Smooth muscle cell (in vitro differentiated cells): ENCODE data around the gene SPOCK1. TPM values are rescaled to one million over a fixed set of nuclear protein-coding genes. Genes with fewer than 3 reads are reported as not detected.

Experiments used
- DNase-seq: peaks from one replicate; lab custom pipeline; 2025; ENCODE audit not compliant: unreplicated experiment; lab: John Stamatoyannopoulos, UW
- H2AFZ ChIP-seq: fragments of 200-600 bp; sonication (generic); 2 replicates; pipeline ENCODE4 v1.6.0; 2016; ENCODE audit warnings: antibody characterized with exemption, low read depth, mild to moderate bottlenecking
- H3F3A ChIP-seq: fragments of 200-600 bp; sonication (generic); 2 replicates; pipeline ENCODE4 v1.6.0; 2017; ENCODE audit warnings: antibody characterized with exemption, low read depth
- H3K27ac ChIP-seq: fragments of 200-600 bp; sonication (generic); 2 replicates; pipeline ENCODE4 v1.5.1; 2016; ENCODE audit warnings: low read depth, mild to moderate bottlenecking
- H3K27me3 ChIP-seq: fragments of 200-600 bp; sonication (generic); 2 replicates; pipeline ENCODE4 v1.6.1; 2016; ENCODE audit warnings: low read depth, mild to moderate bottlenecking
- H3K36me3 ChIP-seq: fragments of 200-600 bp; sonication (generic); 2 replicates; pipeline ENCODE4 v1.5.1; 2016; ENCODE audit warnings: low read depth
- H3K4me1 ChIP-seq: fragments of 200-600 bp; sonication (generic); 2 replicates; pipeline ENCODE4 v1.5.1; 2016; ENCODE audit warnings: low read depth
- H3K4me2 ChIP-seq: fragments of 200-600 bp; sonication (generic); 2 replicates; pipeline ENCODE4 v1.6.0; 2016; ENCODE audit warnings: mild to moderate bottlenecking
- H3K4me3 ChIP-seq: fragments of 200-600 bp; sonication (generic); 2 replicates; pipeline ENCODE4 v1.5.1; 2016; ENCODE audit warnings: mild to moderate bottlenecking
- H3K79me2 ChIP-seq: fragments of 200-600 bp; sonication (generic); 2 replicates; pipeline ENCODE4 v1.6.0; 2016; ENCODE audit warnings: low read depth, mild to moderate bottlenecking
- H3K9ac ChIP-seq: fragments of 200-600 bp; sonication (generic); 2 replicates; pipeline ENCODE4 v1.6.0; 2016; ENCODE audit warnings: low read depth
- H3K9me3 ChIP-seq: fragments of 200-600 bp; sonication (generic); replicated peaks from 2 replicates; pipeline ENCODE4 v1.5.1; 2016; ENCODE audit warnings: low read depth
- H4K20me1 ChIP-seq: fragments of 200-600 bp; sonication (generic); 2 replicates; pipeline ENCODE4 v1.6.0; 2016; ENCODE audit warnings: low read depth
- WGBS: methylation state at CpG from one replicate; pipeline ENCODE4 v1.1.7; 2016; ENCODE audit warnings: low lambda C conversion rate; 5-methylcytosine and 5-hydroxymethylcytosine counted together
- polyA plus RNA-seq: library from polyadenylated mRNA; unstranded; fragments of >200 nt; fragmentation: Nextera tagmentation; extraction: Ambion mirVana; gene quantifications from 2 replicates; pipeline ENCODE4 v1.2.1, GENCODE V29; 2016
- total RNA-seq: library from RNA; depleted of rRNA; stranded (reverse); fragments of >200 nt; gene quantifications from 2 replicates; pipeline ENCODE4 v1.2.3, GENCODE V29; 2014
- TF ChIP-seq, protein P1 (sequence below): fragments of 200-600 bp; sonication (generic); IDR thresholded peaks from 2 replicates; pipeline ENCODE4 v1.5.1; 2017; ENCODE audit warnings: borderline replicate concordance, mild to moderate bottlenecking, antibody characterized with exemption; ENCODE audit not compliant: insufficient read depth, poor library complexity, severe bottlenecking

Gene SPOCK1
- total and polyA plus RNA-seq, 2 experiments from 2014 or later = 56.2 to 80.0 TPM

- Histone ChIP-seq H3F3A (no peaks in the 10 kb centered on the region), H3K4me2 (peak overlapping the region; percentile 90), H3K27me3 (peaks cover 30% of the 10 kb centered on the region), H3K36me3 (no peaks in the 10 kb centered on the region), H2AFZ (no peak overlapping the region), H4K20me1 (no peaks in the 10 kb centered on the region), H3K4me3 (peak overlapping the region; percentile 71), H3K79me2 (peaks cover 8% of the 10 kb centered on the region), H3K27ac (no peak overlapping the region), H3K9ac (no peak overlapping the region), H3K4me1 (no peaks in the 10 kb centered on the region), H3K9me3 (no peaks in the 10 kb centered on the region)
- no peak for DNase-seq
- TF ChIP-seq, protein P1, sequence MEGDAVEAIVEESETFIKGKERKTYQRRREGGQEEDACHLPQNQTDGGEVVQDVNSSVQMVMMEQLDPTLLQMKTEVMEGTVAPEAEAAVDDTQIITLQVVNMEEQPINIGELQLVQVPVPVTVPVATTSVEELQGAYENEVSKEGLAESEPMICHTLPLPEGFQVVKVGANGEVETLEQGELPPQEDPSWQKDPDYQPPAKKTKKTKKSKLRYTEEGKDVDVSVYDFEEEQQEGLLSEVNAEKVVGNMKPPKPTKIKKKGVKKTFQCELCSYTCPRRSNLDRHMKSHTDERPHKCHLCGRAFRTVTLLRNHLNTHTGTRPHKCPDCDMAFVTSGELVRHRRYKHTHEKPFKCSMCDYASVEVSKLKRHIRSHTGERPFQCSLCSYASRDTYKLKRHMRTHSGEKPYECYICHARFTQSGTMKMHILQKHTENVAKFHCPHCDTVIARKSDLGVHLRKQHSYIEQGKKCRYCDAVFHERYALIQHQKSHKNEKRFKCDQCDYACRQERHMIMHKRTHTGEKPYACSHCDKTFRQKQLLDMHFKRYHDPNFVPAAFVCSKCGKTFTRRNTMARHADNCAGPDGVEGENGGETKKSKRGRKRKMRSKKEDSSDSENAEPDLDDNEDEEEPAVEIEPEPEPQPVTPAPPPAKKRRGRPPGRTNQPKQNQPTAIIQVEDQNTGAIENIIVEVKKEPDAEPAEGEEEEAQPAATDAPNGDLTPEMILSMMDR = no peak
- 69% methylated on average over 22 of the region's 22 CpGs for WGBS
These were observed 1.5 kb downstream of the SPOCK1 start for GRCh38 chr5:137497396-137498290.

- no peak overlapping the region for H3K4me3 ChIP-seq
- H3K79me2 ChIP-seq = peaks cover 8% of the 10 kb centered on the region
- no peak overlapping the region for H3K9ac ChIP-seq
- DNase-seq = no peak
- no peaks in the 10 kb centered on the region for H3F3A ChIP-seq
- H3K4me1 ChIP-seq = no peaks in the 10 kb centered on the region
- H3K27me3 ChIP-seq = peaks cover 30% of the 10 kb centered on the region
- H4K20me1 ChIP-seq = no peaks in the 10 kb centered on the region
- no peaks in the 10 kb centered on the region for H3K9me3 ChIP-seq
- 42% methylated on average over 1 of the region's 1 CpG for WGBS
- H3K4me2 ChIP-seq = peak overlapping the region; percentile 90
- TF ChIP-seq, protein P1 = no peak
- no peak overlapping the region for H2AFZ ChIP-seq
- H3K27ac ChIP-seq = no peak overlapping the region
- no peaks in the 10 kb centered on the region for H3K36me3 ChIP-seq
These were observed 2.2 kb downstream of the SPOCK1 start for GRCh38 chr5:137496919-137497318.

- Histone ChIP-seq H3K79me2 (peaks cover 8% of the 10 kb centered on the region), H3K27me3 (peaks cover 20% of the 10 kb centered on the region), H3K4me2 (no peak overlapping the region), H3K4me1 (no peaks in the 10 kb centered on the region), H3K27ac (no peak overlapping the region), H2AFZ (no peak overlapping the region), H3K4me3 (no peak overlapping the region), H3K9ac (no peak overlapping the region), H4K20me1 (no peaks in the 10 kb centered on the region), H3K9me3 (no peaks in the 10 kb centered on the region), H3K36me3 (no peaks in the 10 kb centered on the region), H3F3A (no peaks in the 10 kb centered on the region)
- TF ChIP-seq, protein P1 = no peak
- WGBS = 86% methylated on average over 1 of the region's 1 CpG
- no peak for DNase-seq
These were observed 6.8 kb downstream of the SPOCK1 start for GRCh38 chr5:137492331-137492730.
